H9 (cell line): ENCODE results near the gene EIF4A3. TPM values are rescaled to one million over a fixed set of nuclear protein-coding genes. Genes with fewer than 3 reads are reported as not detected.

ENCODE experiments used
- DNase-seq: peaks from one replicate; pipeline ENCODE4 v3.0.0-alpha.2; 2017
- H2AFZ ChIP-seq: one replicate; pipeline ENCODE4 v1.6.1; 2013; ENCODE audit warnings: mild to moderate bottlenecking, low read length, control low read depth, moderate library complexity
- H2AK5ac ChIP-seq: 2 replicates; pipeline ENCODE4 v1.6.1; 2013; ENCODE audit warnings: low read length, control low read depth, mixed read lengths; ENCODE audit not compliant: insufficient read length
- H2BK120ac ChIP-seq: one replicate; pipeline ENCODE4 v1.6.1; 2013; ENCODE audit warnings: low read depth, mild to moderate bottlenecking, low read length, control low read depth, inconsistent platforms; ENCODE audit not compliant: poor library complexity, severe bottlenecking
- H2BK12ac ChIP-seq: 2 replicates; pipeline ENCODE4 v1.6.1; 2013; ENCODE audit warnings: low read length, control low read depth, mixed read lengths, low read depth; ENCODE audit not compliant: insufficient read length
- H2BK15ac ChIP-seq: 2 replicates; pipeline ENCODE4 v1.6.1; 2013; ENCODE audit warnings: low read depth, low read length, control low read depth
- H2BK20ac ChIP-seq: one replicate; pipeline ENCODE4 v1.6.1; 2013; ENCODE audit warnings: low read depth, mild to moderate bottlenecking, low read length, control low read depth, inconsistent platforms; ENCODE audit not compliant: poor library complexity, severe bottlenecking
- H2BK5ac ChIP-seq: 2 replicates; pipeline ENCODE4 v1.6.1; 2013; ENCODE audit warnings: low read length, control low read depth, mixed read lengths; ENCODE audit not compliant: insufficient read length
- H3K14ac ChIP-seq: 2 replicates; pipeline ENCODE4 v1.6.1; 2013; ENCODE audit warnings: low read length, control low read depth; ENCODE audit not compliant: insufficient read depth
- H3K18ac ChIP-seq: 2 replicates; pipeline ENCODE4 v1.6.1; 2013; ENCODE audit warnings: low read depth, mild to moderate bottlenecking, mixed read lengths, low read length, control low read depth; ENCODE audit not compliant: insufficient read length
- H3K23ac ChIP-seq: 2 replicates; pipeline ENCODE4 v1.6.1; 2013; ENCODE audit warnings: low read length, control low read depth, mixed read lengths, low read depth; ENCODE audit not compliant: insufficient read length
- H3K23me2 ChIP-seq: 2 replicates; pipeline ENCODE4 v1.6.1; 2013; ENCODE audit warnings: low read depth, mild to moderate bottlenecking, mixed read lengths, low read length, control low read depth; ENCODE audit not compliant: insufficient read length, poor library complexity, severe bottlenecking
- H3K27ac ChIP-seq: 2 replicates; pipeline ENCODE4 v1.5.1; 2013; ENCODE audit warnings: low read length, control low read depth, mixed read lengths, low read depth; ENCODE audit not compliant: insufficient read length
- H3K27me3 ChIP-seq: 2 replicates; pipeline ENCODE4 v1.6.1; 2013; ENCODE audit warnings: low read length, control low read depth, inconsistent platforms; ENCODE audit not compliant: insufficient read depth
- H3K4ac ChIP-seq: 2 replicates; pipeline ENCODE4 v1.6.1; 2013; ENCODE audit warnings: low read depth, mild to moderate bottlenecking, control low read depth, inconsistent platforms, low read length, moderate library complexity
- H3K4me1 ChIP-seq: 2 replicates; pipeline ENCODE4 v1.6.1; 2013; ENCODE audit warnings: low read length, control low read depth, inconsistent platforms; ENCODE audit not compliant: insufficient read depth
- H3K4me2 ChIP-seq: 2 replicates; pipeline ENCODE4 v1.6.1; 2013; ENCODE audit warnings: low read length, control low read depth, mixed read lengths; ENCODE audit not compliant: insufficient read length, insufficient read depth
- H3K56ac ChIP-seq: 2 replicates; pipeline ENCODE4 v1.6.1; 2013; ENCODE audit warnings: low read depth, mild to moderate bottlenecking, mixed read lengths, low read length, control low read depth; ENCODE audit not compliant: insufficient read length
- H3K79me1 ChIP-seq: 2 replicates; pipeline ENCODE4 v1.6.1; 2013; ENCODE audit warnings: low read depth, mild to moderate bottlenecking, moderate library complexity, low read length, control low read depth, inconsistent platforms; ENCODE audit not compliant: insufficient read depth, poor library complexity, severe bottlenecking
- H3K79me2 ChIP-seq: 2 replicates; pipeline ENCODE4 v1.6.1; 2013; ENCODE audit warnings: low read length, control low read depth, inconsistent platforms; ENCODE audit not compliant: insufficient read depth
- H3K9ac ChIP-seq: 2 replicates; pipeline ENCODE4 v1.6.1; 2013; ENCODE audit warnings: low read length, control low read depth, mixed read lengths; ENCODE audit not compliant: insufficient read length; ENCODE audit errors: extremely low read depth
- H3K9me3 ChIP-seq: one replicate; pipeline ENCODE4 v1.6.1; 2013; ENCODE audit warnings: low read depth, low read length, inconsistent platforms; ENCODE audit not compliant: control insufficient read depth
- H3T11ph ChIP-seq: one replicate; pipeline ENCODE4 v1.6.1; 2013; ENCODE audit warnings: mild to moderate bottlenecking, low read length, control low read depth, inconsistent platforms
- H4K20me1 ChIP-seq: one replicate; pipeline ENCODE4 v1.6.1; 2013; ENCODE audit not compliant: control insufficient read depth, insufficient read length, insufficient read depth
- H4K5ac ChIP-seq: 2 replicates; pipeline ENCODE4 v1.6.1; 2013; ENCODE audit warnings: low read depth, mild to moderate bottlenecking, mixed read lengths, low read length, control low read depth; ENCODE audit not compliant: insufficient read length
- H4K8ac ChIP-seq: replicated peaks from 2 replicates; pipeline ENCODE4 v1.6.1; 2013; ENCODE audit warnings: low read length, control low read depth, mixed read lengths, low read depth; ENCODE audit not compliant: insufficient read length
- H4K91ac ChIP-seq: 2 replicates; pipeline ENCODE4 v1.6.1; 2013; ENCODE audit warnings: low read depth, mild to moderate bottlenecking, moderate library complexity, mixed read lengths, low read length, control low read depth; ENCODE audit not compliant: insufficient read length
- H3K27ac Mint-ChIP-seq, 3 experiments: 2 replicates in 2 of 3; 3 replicates in 1 of 3; pipeline ENCODE4 v1.8.0; 2020 to 2021; ENCODE audit warnings: mixed read lengths in 3 of 3, mild to moderate bottlenecking in 1 of 3, moderate library complexity in 1 of 3
- H3K27me3 Mint-ChIP-seq: 2 replicates; pipeline ENCODE4 v1.8.0; 2021; ENCODE audit warnings: low read depth, mild to moderate bottlenecking, moderate library complexity, mixed read lengths
- H3K36me3 Mint-ChIP-seq, 3 experiments: 2 replicates in 2 of 3; 3 replicates in 1 of 3; pipeline ENCODE4 v1.8.0; 2020 to 2021; ENCODE audit warnings: low read depth in 3 of 3, mixed read lengths in 3 of 3; ENCODE audit not compliant: insufficient read depth in 1 of 3
- H3K4me1 Mint-ChIP-seq, 2 experiments: 2 replicates each; pipeline ENCODE4 v1.8.0; 2020; ENCODE audit warnings: mixed read lengths in 2 of 2
- H3K4me3 Mint-ChIP-seq, 2 experiments: 2 replicates in 1 of 2; 3 replicates in 1 of 2; pipeline ENCODE4 v1.8.0; 2020 to 2021; ENCODE audit warnings: mild to moderate bottlenecking in 2 of 2, mixed read lengths in 2 of 2, moderate library complexity in 1 of 2
- H3K9me3 Mint-ChIP-seq, 2 experiments: 2 replicates in 1 of 2; 3 replicates in 1 of 2; pipeline ENCODE4 v1.8.0; 2020; ENCODE audit warnings: mild to moderate bottlenecking in 2 of 2, mixed read lengths in 2 of 2, moderate library complexity in 1 of 2
- CTCF ChIP-seq: fragments of 200-600 bp; sonication (generic); conservative IDR thresholded peaks from 3 replicates; pipeline ENCODE4 v1.8.0; 2021; ENCODE audit warnings: antibody characterized with exemption, mild to moderate bottlenecking
- WGBS: extraction: QIAGEN DNeasy Blood & Tissue Kit; methylation state at CpG from one replicate; pipeline ENCODE4 v1.1.7; 2013; ENCODE audit warnings: missing lambda C conversion rate, low lambda C conversion rate, mixed read lengths; ENCODE audit not compliant: insufficient read length; ENCODE audit errors: extremely low coverage; 5-methylcytosine and 5-hydroxymethylcytosine counted together
- total RNA-seq: library from RNA; stranded (reverse); gene quantifications from 2 replicates; pipeline ENCODE4 v1.2.1, GENCODE V29; 2021

The EIF4A3 gene
- total RNA-seq, 1 experiment from 2014 or later = 162 TPM

GRCh38 chr17:80086081-80086480 lies 60.8 kb downstream of the EIF4A3 start:
- Histone ChIP-seq H2AK5ac (no peak overlapping the region), H3K4ac (no peak overlapping the region), H2BK15ac (no peak overlapping the region), H3K23me2 (no peaks in the 10 kb centered on the region), H3K4me1 (no peaks in the 10 kb centered on the region), H2BK12ac (no peak overlapping the region), H2BK20ac (no peak overlapping the region), H3K9ac (no peak overlapping the region), H3K23ac (no peak overlapping the region), H2BK120ac (no peak overlapping the region), H4K5ac (no peak overlapping the region), H3K14ac (no peak overlapping the region), H3K18ac (no peak overlapping the region), H3K27ac (no peak overlapping the region), H3T11ph (no peak overlapping the region), H2BK5ac (no peak overlapping the region), H3K79me2 (no peaks in the 10 kb centered on the region), H3K9me3 (no peaks in the 10 kb centered on the region), H4K20me1 (no peaks in the 10 kb centered on the region), H3K79me1 (no peaks in the 10 kb centered on the region), H4K91ac (no peak overlapping the region), H3K27me3 (no peaks in the 10 kb centered on the region), H3K56ac (no peak overlapping the region), H4K8ac (no peak overlapping the region), H3K4me2 (no peak overlapping the region), H2AFZ (no peak overlapping the region)
- no CpG with 5 or more reads among the region's 17 CpGs for WGBS
- Mint-ChIP-seq H3K4me1 (peaks cover 2 to 5% of the 10 kb centered on the region in 2 experiments; a peak in 3 of 4 replicates), H3K9me3 (no peaks in the 10 kb centered on the region; a peak in 1 of 5 replicates), H3K27me3 (peaks cover 6% of the 10 kb centered on the region), H3K27ac (no peak overlapping the region), H3K4me3 (no peak overlapping the region), H3K36me3 (peaks cover 0 to 5% (median 0%) of the 10 kb centered on the region in 3 experiments; a peak in 1 of 7 replicates)
- DNase-seq = no peak
- TF ChIP-seq CTCF = no peak
